ENCODE data around the gene MAPKAPK2. TPM values are rescaled to one million over a fixed set of nuclear protein-coding genes. Genes with fewer than 3 reads are reported as not detected.

MAPKAPK2 gene
- total RNA-seq, 6 donors from 2014 or later, result 64.8 to 135 (median 84.3) TPM

GRCh38 chr1:206661161-206661820 is 23.4 kb upstream of the MAPKAPK2 start:
- Histone ChIP-seq H3K9me3 (no peaks in the 10 kb centered on the region), H3K36me3 (no peaks in the 10 kb centered on the region), H3K27me3 (no peaks in the 10 kb centered on the region), H3K27ac (no peak overlapping the region), H3K4me3 (no peak overlapping the region), H3K4me1 (peaks cover 13 to 26% (median 21%) of the 10 kb centered on the region in 4 donors)
- ATAC-seq (ENCODE audit: low FRiP score in 2 of 2) (no peak), DNase-seq (no peak)
- TF ChIP-seq POLR2AphosphoS5 (IDR thresholded peaks at IDR 0.05) (no peak), POLR2A (IDR thresholded peaks at IDR 0.05) (no peak), EP300 (IDR thresholded peaks at IDR 0.05) (no peak)
- TF ChIP-seq, protein P1, sequence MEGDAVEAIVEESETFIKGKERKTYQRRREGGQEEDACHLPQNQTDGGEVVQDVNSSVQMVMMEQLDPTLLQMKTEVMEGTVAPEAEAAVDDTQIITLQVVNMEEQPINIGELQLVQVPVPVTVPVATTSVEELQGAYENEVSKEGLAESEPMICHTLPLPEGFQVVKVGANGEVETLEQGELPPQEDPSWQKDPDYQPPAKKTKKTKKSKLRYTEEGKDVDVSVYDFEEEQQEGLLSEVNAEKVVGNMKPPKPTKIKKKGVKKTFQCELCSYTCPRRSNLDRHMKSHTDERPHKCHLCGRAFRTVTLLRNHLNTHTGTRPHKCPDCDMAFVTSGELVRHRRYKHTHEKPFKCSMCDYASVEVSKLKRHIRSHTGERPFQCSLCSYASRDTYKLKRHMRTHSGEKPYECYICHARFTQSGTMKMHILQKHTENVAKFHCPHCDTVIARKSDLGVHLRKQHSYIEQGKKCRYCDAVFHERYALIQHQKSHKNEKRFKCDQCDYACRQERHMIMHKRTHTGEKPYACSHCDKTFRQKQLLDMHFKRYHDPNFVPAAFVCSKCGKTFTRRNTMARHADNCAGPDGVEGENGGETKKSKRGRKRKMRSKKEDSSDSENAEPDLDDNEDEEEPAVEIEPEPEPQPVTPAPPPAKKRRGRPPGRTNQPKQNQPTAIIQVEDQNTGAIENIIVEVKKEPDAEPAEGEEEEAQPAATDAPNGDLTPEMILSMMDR (IDR thresholded peaks at IDR 0.05), result no peak
- 86 to 90% methylated on average over 11 of the region's 11 CpGs for WGBS, 2 donors

DNA sequence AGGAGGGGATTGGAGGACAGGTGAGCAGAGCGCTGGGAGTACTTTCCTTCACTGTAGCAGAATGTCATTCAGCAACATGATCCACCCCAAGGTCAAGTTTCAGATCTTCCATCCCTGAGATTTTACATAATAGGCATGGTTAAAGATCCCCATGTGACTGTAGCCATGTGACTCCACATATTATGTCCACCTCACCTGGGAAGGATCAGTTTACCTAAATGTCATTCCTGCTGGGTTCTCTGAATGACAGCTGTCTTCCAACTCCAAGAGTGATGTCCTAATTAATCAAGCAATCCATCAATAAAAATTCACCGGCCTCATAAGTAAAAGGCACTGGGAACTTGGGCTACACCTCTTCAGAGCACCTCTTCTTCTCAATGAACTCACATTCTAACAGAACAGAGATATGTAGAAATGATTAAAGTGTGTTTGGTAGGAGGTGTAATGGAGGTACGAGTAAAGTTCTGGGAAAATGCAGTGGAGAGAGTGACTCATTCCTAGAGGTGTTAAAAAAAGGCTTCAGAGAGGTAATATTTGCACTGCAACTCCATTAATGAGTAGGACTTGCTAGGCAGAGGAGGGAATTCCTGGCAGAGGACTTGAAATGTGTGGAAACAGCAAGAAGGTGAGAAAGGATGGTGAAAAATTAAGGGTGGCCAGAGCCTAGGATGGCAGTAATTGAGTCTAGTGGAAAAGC is 22.2 kb upstream of the MAPKAPK2 start:
- Histone ChIP-seq H3K9me3 (no peaks in the 10 kb centered on the region), H3K4me3 (no peak overlapping the region), H3K4me1 (peaks cover 13 to 26% (median 21%) of the 10 kb centered on the region in 4 donors), H3K27me3 (no peaks in the 10 kb centered on the region), H3K36me3 (no peaks in the 10 kb centered on the region), H3K27ac (peak overlapping the region in 2 of 4 donors; percentile 44 to 56)
- no peak for DNase-seq
- TF ChIP-seq POLR2AphosphoS5 (IDR thresholded peaks at IDR 0.05), result peak in 1 of 2 donors; percentile 33
- TF ChIP-seq, protein P1 (IDR thresholded peaks at IDR 0.05), result no peak
- peak in 3 of 4 donors; percentile 11 to 88 (median 49) for TF ChIP-seq EP300 (IDR thresholded peaks at IDR 0.05)
- no peak for TF ChIP-seq POLR2A (IDR thresholded peaks at IDR 0.05)
- ATAC-seq (ENCODE audit: low FRiP score in 2 of 2), result no peak
- 64% methylated on average over 3 of the region's 3 CpGs for WGBS, 2 donors

DNA sequence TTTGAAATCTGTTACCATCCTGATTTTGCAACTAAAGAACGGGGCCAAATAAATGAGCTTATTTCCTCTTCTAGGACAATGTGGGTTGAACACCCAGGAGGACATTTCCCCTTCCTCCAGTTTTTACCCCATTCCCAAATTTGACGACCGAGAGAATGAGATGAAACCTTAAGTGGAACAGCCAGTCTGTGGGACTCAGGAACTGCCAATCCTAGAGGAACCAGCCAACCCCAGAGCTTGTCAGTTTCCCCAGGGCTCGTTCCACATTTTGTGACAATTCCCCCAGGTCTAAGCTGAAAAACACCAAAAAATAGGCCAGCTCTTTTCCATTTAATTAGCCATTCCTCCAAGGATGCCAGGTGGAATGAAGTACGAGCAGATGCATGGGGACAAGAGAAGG is 21.3 kb upstream of the MAPKAPK2 start:
- no peaks in the 10 kb centered on the region for H3K36me3 ChIP-seq
- ATAC-seq (ENCODE audit: low FRiP score in 2 of 2) (no peak), DNase-seq (no peak)
- 32 to 40% methylated on average over 5 of the region's 5 CpGs for WGBS, 2 donors
- no peaks in the 10 kb centered on the region for H3K9me3 ChIP-seq
- no peaks in the 10 kb centered on the region for H3K27me3 ChIP-seq
- H3K27ac ChIP-seq, result peak overlapping the region in 1 of 4 donors; percentile 44
- TF ChIP-seq, protein P1 (IDR thresholded peaks at IDR 0.05), result no peak
- no peak for TF ChIP-seq POLR2AphosphoS5 (IDR thresholded peaks at IDR 0.05)
- no peak for TF ChIP-seq EP300 (IDR thresholded peaks at IDR 0.05)
- no peak for TF ChIP-seq POLR2A (IDR thresholded peaks at IDR 0.05)
- H3K4me1 ChIP-seq, result peaks cover 13 to 21% (median 18%) of the 10 kb centered on the region in 4 donors
- peak overlapping the region in 1 of 4 donors; percentile 22 for H3K4me3 ChIP-seq

GRCh38 chr1:206663832-206664652 is 20.7 kb upstream of the MAPKAPK2 start:
- Histone ChIP-seq H3K27ac (peak overlapping the region in 1 of 4 donors; percentile 44), H3K9me3 (no peaks in the 10 kb centered on the region), H3K4me3 (peak overlapping the region in 3 of 4 donors; percentile 7 to 24 (median 22))

More at GRCh38 chr1:206663832-206664652, 20.7 kb upstream of the MAPKAPK2 start:
- peak; percentile 72 to 87 for ATAC-seq (ENCODE audit: low FRiP score in 2 of 2)
- H3K36me3 ChIP-seq, result no peaks in the 10 kb centered on the region
- peaks cover 10 to 21% (median 16%) of the 10 kb centered on the region in 4 donors for H3K4me1 ChIP-seq
- WGBS, 2 donors, result 10 to 12% methylated on average over 15 to 20 of the region's 20 CpGs
- H3K27me3 ChIP-seq, result no peaks in the 10 kb centered on the region
- TF ChIP-seq POLR2AphosphoS5 (IDR thresholded peaks at IDR 0.05) (no peak), EP300 (IDR thresholded peaks at IDR 0.05) (no peak)
- TF ChIP-seq, protein P1 (IDR thresholded peaks at IDR 0.05), result peak; percentile 79 to 87 (median 83)
- DNase-seq, result peak; percentile 57 to 77

Measured in upper lobe of left lung (tissue), 6 donors.